OCI-LY3 (cell line): ENCODE results near the gene RUNX2.

Source experiments
- H2AFZ ChIP-seq: fragments of 200-600, 300-600 bp; shearing (Covaris generic); 2 replicates; pipeline ENCODE4 v1.6.0; 2014; ENCODE audit warnings: antibody characterized with exemption, low read depth, low read length
- H3K27ac ChIP-seq: fragments of 200-600, 300-600 bp; sonication (generic); 2 replicates; pipeline ENCODE4 v1.5.1; 2014; ENCODE audit warnings: mild to moderate bottlenecking, low read length, moderate library complexity, mixed read lengths
- H3K27me3 ChIP-seq: fragments of 200-600, 300-600 bp; sonication (generic); 2 replicates; pipeline ENCODE4 v1.6.1; 2014; ENCODE audit warnings: low read depth, low read length, mixed read lengths
- H3K36me3 ChIP-seq: fragments of 200-600, 300-600 bp; sonication (generic); replicated peaks from 2 replicates; pipeline ENCODE3; 2014; ENCODE audit warnings: low read depth, low read length, mixed read lengths
- H3K4me1 ChIP-seq: fragments of 300-600, 200-600 bp; sonication (generic); 2 replicates; pipeline ENCODE4 v1.6.1; 2014; ENCODE audit warnings: low read length, mixed read lengths
- H3K4me2 ChIP-seq: fragments of 200-600, 300-600 bp; sonication (generic); 2 replicates; pipeline ENCODE4 v1.6.1; 2014; ENCODE audit warnings: low read length, mixed read lengths
- H3K4me3 ChIP-seq: fragments of 300-600, 200-600 bp; sonication (generic); 2 replicates; pipeline ENCODE4 v1.5.1; 2014; ENCODE audit warnings: antibody characterized with exemption, mild to moderate bottlenecking, low read length, moderate library complexity
- H3K79me2 ChIP-seq: fragments of 300-600, 200-600 bp; shearing (Covaris generic); 2 replicates; pipeline ENCODE4 v1.6.1; 2014; ENCODE audit warnings: mild to moderate bottlenecking, low read length, mixed read lengths
- H3K9ac ChIP-seq: fragments of 300-600, 200-600 bp; shearing (Covaris generic); 2 replicates; pipeline ENCODE4 v1.6.0; 2014; ENCODE audit warnings: mild to moderate bottlenecking, low read length, moderate library complexity
- H3K9me3 ChIP-seq: fragments of 200-600, 300-600 bp; shearing (Covaris generic); 2 replicates; pipeline ENCODE4 v1.6.1; 2014; ENCODE audit warnings: low read length, mixed read lengths; ENCODE audit not compliant: insufficient read depth
- H4K20me1 ChIP-seq: fragments of 200-600, 300-600 bp; sonication (generic); 2 replicates; pipeline ENCODE4 v1.6.1; 2016; ENCODE audit warnings: low read length, mixed read lengths; ENCODE audit not compliant: insufficient read depth
- EZH2phosphoT487 ChIP-seq: fragments of 200-600 bp; shearing (Covaris generic); IDR thresholded peaks from 2 replicates; pipeline ENCODE4 v1.6.1; 2018; ENCODE audit warnings: antibody characterized with exemption, mixed run types, low read depth
- TF ChIP-seq, protein P1 (sequence below): fragments of 200-600, 300-600 bp; sonication (generic); IDR thresholded peaks from 2 replicates; pipeline ENCODE4 v1.5.1; 2014; ENCODE audit warnings: antibody characterized with exemption, low read length, low read depth

Gene RUNX2

GRCh38 chr6:45569210-45569945, 241.2 kb downstream of the RUNX2 start:
- Histone ChIP-seq H3K27me3 (peaks cover 38% of the 10 kb centered on the region), H4K20me1 (no peaks in the 10 kb centered on the region), H3K4me1 (no peaks in the 10 kb centered on the region), H3K27ac (no peak overlapping the region), H3K36me3 (no peaks in the 10 kb centered on the region), H2AFZ (no peak overlapping the region), H3K4me3 (no peak overlapping the region), H3K9ac (no peak overlapping the region), H3K4me2 (no peak overlapping the region), H3K9me3 (no peaks in the 10 kb centered on the region), H3K79me2 (no peaks in the 10 kb centered on the region)
- TF ChIP-seq, protein P1, sequence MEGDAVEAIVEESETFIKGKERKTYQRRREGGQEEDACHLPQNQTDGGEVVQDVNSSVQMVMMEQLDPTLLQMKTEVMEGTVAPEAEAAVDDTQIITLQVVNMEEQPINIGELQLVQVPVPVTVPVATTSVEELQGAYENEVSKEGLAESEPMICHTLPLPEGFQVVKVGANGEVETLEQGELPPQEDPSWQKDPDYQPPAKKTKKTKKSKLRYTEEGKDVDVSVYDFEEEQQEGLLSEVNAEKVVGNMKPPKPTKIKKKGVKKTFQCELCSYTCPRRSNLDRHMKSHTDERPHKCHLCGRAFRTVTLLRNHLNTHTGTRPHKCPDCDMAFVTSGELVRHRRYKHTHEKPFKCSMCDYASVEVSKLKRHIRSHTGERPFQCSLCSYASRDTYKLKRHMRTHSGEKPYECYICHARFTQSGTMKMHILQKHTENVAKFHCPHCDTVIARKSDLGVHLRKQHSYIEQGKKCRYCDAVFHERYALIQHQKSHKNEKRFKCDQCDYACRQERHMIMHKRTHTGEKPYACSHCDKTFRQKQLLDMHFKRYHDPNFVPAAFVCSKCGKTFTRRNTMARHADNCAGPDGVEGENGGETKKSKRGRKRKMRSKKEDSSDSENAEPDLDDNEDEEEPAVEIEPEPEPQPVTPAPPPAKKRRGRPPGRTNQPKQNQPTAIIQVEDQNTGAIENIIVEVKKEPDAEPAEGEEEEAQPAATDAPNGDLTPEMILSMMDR = no peak
- TF ChIP-seq EZH2phosphoT487 = no peak

- Histone ChIP-seq H3K36me3 (no peaks in the 10 kb centered on the region), H2AFZ (no peak overlapping the region), H3K4me1 (no peaks in the 10 kb centered on the region), H3K9ac (no peak overlapping the region), H3K27ac (no peak overlapping the region), H3K9me3 (no peaks in the 10 kb centered on the region), H3K27me3 (peaks cover 20% of the 10 kb centered on the region), H3K79me2 (no peaks in the 10 kb centered on the region), H4K20me1 (no peaks in the 10 kb centered on the region), H3K4me2 (no peak overlapping the region), H3K4me3 (no peak overlapping the region)
- TF ChIP-seq, protein P1 = no peak
- TF ChIP-seq EZH2phosphoT487 = no peak
Observed at GRCh38 chr6:45571159-45571558, 243.0 kb downstream of the RUNX2 start.

GRCh38 chr6:45572833-45573232, 244.7 kb downstream of the RUNX2 start:
- TF ChIP-seq, protein P1 = no peak
- no peak for TF ChIP-seq EZH2phosphoT487
- Histone ChIP-seq H4K20me1 (no peaks in the 10 kb centered on the region), H3K9me3 (no peaks in the 10 kb centered on the region)

DNA sequence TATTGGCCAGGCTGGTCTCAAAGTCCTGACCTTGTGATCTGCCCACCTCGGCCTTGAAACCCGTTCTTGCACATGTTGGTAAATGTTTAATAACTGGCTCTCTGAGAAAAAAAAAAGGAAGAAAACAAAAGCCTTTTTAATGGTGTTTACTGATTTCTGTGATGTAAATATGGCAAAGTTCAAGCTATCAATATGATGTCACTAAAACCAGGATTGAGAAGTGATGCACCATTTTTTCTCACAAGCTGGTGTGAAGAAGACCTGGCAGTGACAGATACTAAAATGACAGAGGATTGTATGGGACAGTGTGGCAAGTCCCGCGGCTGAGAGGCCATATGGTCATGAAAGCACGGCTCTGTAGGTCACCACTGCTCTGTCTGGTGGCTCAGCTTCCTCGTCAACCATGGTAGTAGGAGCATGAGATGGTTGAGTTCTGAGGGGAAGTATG, 245.9 kb downstream of the RUNX2 start:
- H3K9me3 ChIP-seq = no peaks in the 10 kb centered on the region
- no peak overlapping the region for H3K4me2 ChIP-seq
- H3K79me2 ChIP-seq = no peaks in the 10 kb centered on the region
- peaks cover 8% of the 10 kb centered on the region; the same call in 1 of the 2 replicates for H3K27me3 ChIP-seq
- H3K9ac ChIP-seq = no peak overlapping the region
- TF ChIP-seq, protein P1 = no peak
- TF ChIP-seq EZH2phosphoT487 = no peak
- no peaks in the 10 kb centered on the region for H3K4me1 ChIP-seq
- H3K36me3 ChIP-seq = no peaks in the 10 kb centered on the region
- no peak overlapping the region for H3K27ac ChIP-seq
- no peak overlapping the region for H2AFZ ChIP-seq
- no peaks in the 10 kb centered on the region for H4K20me1 ChIP-seq
- no peak overlapping the region for H3K4me3 ChIP-seq

More at GRCh38 chr6:45572833-45573232, 244.7 kb downstream of the RUNX2 start:
- no peak overlapping the region for H3K9ac ChIP-seq
- H3K27ac ChIP-seq = no peak overlapping the region
- H3K27me3 ChIP-seq = peaks cover 12% of the 10 kb centered on the region; the same call in 1 of the 2 replicates
- no peak overlapping the region for H3K4me2 ChIP-seq
- H3K4me3 ChIP-seq = no peak overlapping the region
- H3K4me1 ChIP-seq = no peaks in the 10 kb centered on the region
- H3K79me2 ChIP-seq = no peaks in the 10 kb centered on the region
- no peaks in the 10 kb centered on the region for H3K36me3 ChIP-seq
- no peak overlapping the region for H2AFZ ChIP-seq
